ENCODE data around the gene MRPS34.
"Not testable (repeated sequence)": the region's sequence is repeated elsewhere in the genome, so short reads cannot be mapped to it uniquely, and the experiment has no call there.

Gene MRPS34

GRCh38 chr16:1816396-1817275 lies 43.7 kb upstream of the MRPS34 start:
- Histone ChIP-seq H3K4me1 (ENCODE audit: control insufficient read depth, insufficient read depth, low read length, poor library complexity, severe bottlenecking) (no peaks in the 10 kb centered on the region), H3K4me3 (ENCODE audit: insufficient read depth, low read depth, low read length, poor library complexity, severe bottlenecking) (no peak overlapping the region), H3K9me3 (ENCODE audit: control insufficient read depth, low read length) (no peaks in the 10 kb centered on the region), H3K36me3 (ENCODE audit: control insufficient read depth, insufficient read depth, low read length) (peaks cover 66% of the 10 kb centered on the region), H3K27me3 (replicated peaks; ENCODE audit: control insufficient read depth, insufficient read depth, low read length, poor library complexity, severe bottlenecking) (no peaks in the 10 kb centered on the region), H3K27ac (ENCODE audit: insufficient read depth, low read length, poor library complexity, severe bottlenecking) (no peak overlapping the region)
- DNase-seq, result no peak

- Histone ChIP-seq H3K27ac (ENCODE audit: insufficient read depth, low read length, poor library complexity, severe bottlenecking) (no peak overlapping the region), H3K4me1 (ENCODE audit: control insufficient read depth, insufficient read depth, low read length, poor library complexity, severe bottlenecking) (no peaks in the 10 kb centered on the region), H3K27me3 (replicated peaks; ENCODE audit: control insufficient read depth, insufficient read depth, low read length, poor library complexity, severe bottlenecking) (no peaks in the 10 kb centered on the region), H3K9me3 (ENCODE audit: control insufficient read depth, low read length) (no peaks in the 10 kb centered on the region), H3K4me3 (ENCODE audit: insufficient read depth, low read depth, low read length, poor library complexity, severe bottlenecking) (no peak overlapping the region), H3K36me3 (ENCODE audit: control insufficient read depth, insufficient read depth, low read length) (peaks cover 60% of the 10 kb centered on the region)
- no peak for DNase-seq
Observed at GRCh38 chr16:1815461-1815860, 42.5 kb upstream of the MRPS34 start.

- no peaks in the 10 kb centered on the region for H3K4me1 ChIP-seq (ENCODE audit: control insufficient read depth, insufficient read depth, low read length, poor library complexity, severe bottlenecking)
- no peaks in the 10 kb centered on the region for H3K27me3 ChIP-seq (replicated peaks; ENCODE audit: control insufficient read depth, insufficient read depth, low read length, poor library complexity, severe bottlenecking)
- no peaks in the 10 kb centered on the region for H3K9me3 ChIP-seq (ENCODE audit: control insufficient read depth, low read length)
- peaks cover 56% of the 10 kb centered on the region for H3K36me3 ChIP-seq (ENCODE audit: control insufficient read depth, insufficient read depth, low read length)
- no peak overlapping the region for H3K4me3 ChIP-seq (ENCODE audit: insufficient read depth, low read depth, low read length, poor library complexity, severe bottlenecking)
- no peak overlapping the region for H3K27ac ChIP-seq (ENCODE audit: insufficient read depth, low read length, poor library complexity, severe bottlenecking)
- DNase-seq, result peak in 1 of 3 donors; percentile 15
Observed at GRCh38 chr16:1812732-1813163, 39.8 kb upstream of the MRPS34 start.

GRCh38 chr16:1810536-1810935 lies 37.6 kb upstream of the MRPS34 start:
- Histone ChIP-seq H3K36me3 (ENCODE audit: control insufficient read depth, insufficient read depth, low read length) (peaks cover 50% of the 10 kb centered on the region), H3K4me1 (ENCODE audit: control insufficient read depth, insufficient read depth, low read length, poor library complexity, severe bottlenecking) (no peaks in the 10 kb centered on the region), H3K27me3 (replicated peaks; ENCODE audit: control insufficient read depth, insufficient read depth, low read length, poor library complexity, severe bottlenecking) (no peaks in the 10 kb centered on the region), H3K9me3 (ENCODE audit: control insufficient read depth, low read length) (no peaks in the 10 kb centered on the region), H3K27ac (ENCODE audit: insufficient read depth, low read length, poor library complexity, severe bottlenecking) (no peak overlapping the region), H3K4me3 (ENCODE audit: insufficient read depth, low read depth, low read length, poor library complexity, severe bottlenecking) (no peak overlapping the region)
- DNase-seq, result no peak

GRCh38 chr16:1810106-1810505 lies 37.2 kb upstream of the MRPS34 start:
- DNase-seq, result no peak
- Histone ChIP-seq H3K27me3 (replicated peaks; ENCODE audit: control insufficient read depth, insufficient read depth, low read length, poor library complexity, severe bottlenecking) (no peaks in the 10 kb centered on the region), H3K4me3 (ENCODE audit: insufficient read depth, low read depth, low read length, poor library complexity, severe bottlenecking) (no peak overlapping the region), H3K36me3 (ENCODE audit: control insufficient read depth, insufficient read depth, low read length) (peaks cover 46% of the 10 kb centered on the region), H3K4me1 (ENCODE audit: control insufficient read depth, insufficient read depth, low read length, poor library complexity, severe bottlenecking) (no peaks in the 10 kb centered on the region), H3K9me3 (ENCODE audit: control insufficient read depth, low read length) (no peaks in the 10 kb centered on the region), H3K27ac (ENCODE audit: insufficient read depth, low read length, poor library complexity, severe bottlenecking) (no peak overlapping the region)

- Histone ChIP-seq H3K4me1 (ENCODE audit: control insufficient read depth, insufficient read depth, low read length, poor library complexity, severe bottlenecking) (no peaks in the 10 kb centered on the region), H3K4me3 (ENCODE audit: insufficient read depth, low read depth, low read length, poor library complexity, severe bottlenecking) (no peak overlapping the region), H3K27me3 (replicated peaks; ENCODE audit: control insufficient read depth, insufficient read depth, low read length, poor library complexity, severe bottlenecking) (no peaks in the 10 kb centered on the region), H3K9me3 (ENCODE audit: control insufficient read depth, low read length) (no peaks in the 10 kb centered on the region), H3K27ac (ENCODE audit: insufficient read depth, low read length, poor library complexity, severe bottlenecking) (no peak overlapping the region), H3K36me3 (ENCODE audit: control insufficient read depth, insufficient read depth, low read length) (peaks cover 44% of the 10 kb centered on the region)
- DNase-seq, result no peak
Observed at GRCh38 chr16:1809281-1809801, 36.4 kb upstream of the MRPS34 start.

GRCh38 chr16:1808691-1809090 lies 35.8 kb upstream of the MRPS34 start:
- no peaks in the 10 kb centered on the region for H3K27me3 ChIP-seq (replicated peaks; ENCODE audit: control insufficient read depth, insufficient read depth, low read length, poor library complexity, severe bottlenecking)
- H3K27ac ChIP-seq (ENCODE audit: insufficient read depth, low read length, poor library complexity, severe bottlenecking), result no peak overlapping the region
- H3K4me1 ChIP-seq (ENCODE audit: control insufficient read depth, insufficient read depth, low read length, poor library complexity, severe bottlenecking), result no peaks in the 10 kb centered on the region
- no peak overlapping the region for H3K4me3 ChIP-seq (ENCODE audit: insufficient read depth, low read depth, low read length, poor library complexity, severe bottlenecking)
- peaks cover 42% of the 10 kb centered on the region for H3K36me3 ChIP-seq (ENCODE audit: control insufficient read depth, insufficient read depth, low read length)
- DNase-seq, result no peak
- no peaks in the 10 kb centered on the region for H3K9me3 ChIP-seq (ENCODE audit: control insufficient read depth, low read length)

- Histone ChIP-seq H3K27ac (ENCODE audit: insufficient read depth, low read length, poor library complexity, severe bottlenecking) (no peak overlapping the region), H3K9me3 (ENCODE audit: control insufficient read depth, low read length) (no peaks in the 10 kb centered on the region), H3K27me3 (replicated peaks; ENCODE audit: control insufficient read depth, insufficient read depth, low read length, poor library complexity, severe bottlenecking) (no peaks in the 10 kb centered on the region), H3K36me3 (ENCODE audit: control insufficient read depth, insufficient read depth, low read length) (peaks cover 38% of the 10 kb centered on the region), H3K4me3 (ENCODE audit: insufficient read depth, low read depth, low read length, poor library complexity, severe bottlenecking) (no peak overlapping the region), H3K4me1 (ENCODE audit: control insufficient read depth, insufficient read depth, low read length, poor library complexity, severe bottlenecking) (no peaks in the 10 kb centered on the region)
- no peak for DNase-seq
Observed at GRCh38 chr16:1807626-1808025, 34.7 kb upstream of the MRPS34 start.

- no peak overlapping the region for H3K4me3 ChIP-seq (ENCODE audit: insufficient read depth, low read depth, low read length, poor library complexity, severe bottlenecking)
- H3K9me3 ChIP-seq (ENCODE audit: control insufficient read depth, low read length), result no peaks in the 10 kb centered on the region
- no peaks in the 10 kb centered on the region for H3K4me1 ChIP-seq (ENCODE audit: control insufficient read depth, insufficient read depth, low read length, poor library complexity, severe bottlenecking)
- H3K36me3 ChIP-seq (ENCODE audit: control insufficient read depth, insufficient read depth, low read length), result no peaks in the 10 kb centered on the region
- no peaks in the 10 kb centered on the region for H3K27me3 ChIP-seq (replicated peaks; ENCODE audit: control insufficient read depth, insufficient read depth, low read length, poor library complexity, severe bottlenecking)
- DNase-seq, result no peak
- H3K27ac ChIP-seq (ENCODE audit: insufficient read depth, low read length, poor library complexity, severe bottlenecking), result no peak overlapping the region
Observed at GRCh38 chr16:1800701-1801100, 27.8 kb upstream of the MRPS34 start.

GRCh38 chr16:1799263-1799662 lies 26.3 kb upstream of the MRPS34 start:
- H3K4me3 ChIP-seq (ENCODE audit: insufficient read depth, low read depth, low read length, poor library complexity, severe bottlenecking); DNase-seq; H3K4me1 ChIP-seq (ENCODE audit: control insufficient read depth, insufficient read depth, low read length, poor library complexity, severe bottlenecking); H3K9me3 ChIP-seq (ENCODE audit: control insufficient read depth, low read length); H3K36me3 ChIP-seq (ENCODE audit: control insufficient read depth, insufficient read depth, low read length); H3K27me3 ChIP-seq (replicated peaks; ENCODE audit: control insufficient read depth, insufficient read depth, low read length, poor library complexity, severe bottlenecking); H3K27ac ChIP-seq (ENCODE audit: insufficient read depth, low read length, poor library complexity, severe bottlenecking): not testable (repeated sequence)
